T-helper 2 cell treated with Interferon-gamma antibody and Interleukin-4, amounts not matched to agents 100 ng/mL and 5 ng/mL, for 36 hours (primary cell): ENCODE results near the gene CD4. TPM values are rescaled to one million over a fixed set of nuclear protein-coding genes. Genes with fewer than 3 reads are reported as not detected.

Experiments
- intact Hi-C: fragments of 100-400 bp; cut with micrococcal nuclease; formaldehyde crosslinking; loops from one replicate; pipeline ENCODE4 v1.15.1; 2023
- total RNA-seq: library from RNA; stranded (reverse); gene quantifications from 2 replicates; pipeline ENCODE4 v1.2.3, GENCODE V29; 2022

The CD4 gene
- total RNA-seq, 1 donor from 2014 or later = 232 TPM

GRCh38 chr12:6775185-6776174, 13.8 kb upstream of the CD4 start:
- intact Hi-C loops = loop anchor here (5.0 kb wide), 1 partner anchor 168 kb away; the partner anchor contains the start of gene CHD4

DNA sequence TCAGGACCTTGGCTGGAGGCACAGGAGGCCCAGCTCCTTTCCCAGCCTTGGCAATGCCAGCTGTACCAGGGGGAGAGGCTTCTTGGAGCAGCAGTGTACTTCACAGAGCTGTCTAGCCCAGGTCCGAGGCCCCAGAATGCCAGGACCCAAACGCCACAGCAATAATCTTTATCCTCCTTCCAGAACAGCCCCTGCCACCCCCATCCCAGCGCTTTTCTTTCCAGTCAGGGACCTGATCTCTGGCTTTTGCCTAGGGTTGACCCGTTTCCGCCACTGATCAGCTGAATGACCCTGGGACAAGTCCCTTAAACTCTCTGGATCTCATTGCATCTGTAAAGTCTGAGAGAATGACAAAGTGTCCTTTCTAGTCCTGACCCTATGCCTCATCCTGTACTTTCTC, 11.9 kb upstream of the CD4 start:
- intact Hi-C loops = loop anchor here (5.0 kb wide), 1 partner anchor 170 kb away; the partner anchor contains the start of gene CHD4

DNA sequence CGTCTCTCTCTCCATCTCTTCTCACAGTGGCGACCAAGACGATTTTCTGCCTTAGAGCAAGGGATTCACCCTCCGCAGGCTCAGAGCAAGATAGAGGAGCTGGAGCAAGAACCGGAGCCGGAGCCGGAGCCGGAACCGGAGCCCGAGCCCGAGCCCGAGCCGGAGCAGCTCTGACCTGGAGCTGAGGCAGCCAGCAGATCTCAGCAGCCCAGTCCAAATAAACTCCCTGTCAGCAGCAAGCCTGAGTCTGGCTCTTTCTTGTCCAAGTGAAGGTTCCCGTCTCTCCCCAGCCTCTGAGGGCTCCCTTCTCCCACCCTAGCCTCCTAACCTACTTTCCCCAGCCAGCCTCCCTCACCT, 11.1 kb upstream of the CD4 start:
- intact Hi-C loops = loop anchor here (2.0 to 5.0 kb wide), 2 partner anchors 13 to 171 kb away; partner anchors contain the start of gene CHD4

DNA sequence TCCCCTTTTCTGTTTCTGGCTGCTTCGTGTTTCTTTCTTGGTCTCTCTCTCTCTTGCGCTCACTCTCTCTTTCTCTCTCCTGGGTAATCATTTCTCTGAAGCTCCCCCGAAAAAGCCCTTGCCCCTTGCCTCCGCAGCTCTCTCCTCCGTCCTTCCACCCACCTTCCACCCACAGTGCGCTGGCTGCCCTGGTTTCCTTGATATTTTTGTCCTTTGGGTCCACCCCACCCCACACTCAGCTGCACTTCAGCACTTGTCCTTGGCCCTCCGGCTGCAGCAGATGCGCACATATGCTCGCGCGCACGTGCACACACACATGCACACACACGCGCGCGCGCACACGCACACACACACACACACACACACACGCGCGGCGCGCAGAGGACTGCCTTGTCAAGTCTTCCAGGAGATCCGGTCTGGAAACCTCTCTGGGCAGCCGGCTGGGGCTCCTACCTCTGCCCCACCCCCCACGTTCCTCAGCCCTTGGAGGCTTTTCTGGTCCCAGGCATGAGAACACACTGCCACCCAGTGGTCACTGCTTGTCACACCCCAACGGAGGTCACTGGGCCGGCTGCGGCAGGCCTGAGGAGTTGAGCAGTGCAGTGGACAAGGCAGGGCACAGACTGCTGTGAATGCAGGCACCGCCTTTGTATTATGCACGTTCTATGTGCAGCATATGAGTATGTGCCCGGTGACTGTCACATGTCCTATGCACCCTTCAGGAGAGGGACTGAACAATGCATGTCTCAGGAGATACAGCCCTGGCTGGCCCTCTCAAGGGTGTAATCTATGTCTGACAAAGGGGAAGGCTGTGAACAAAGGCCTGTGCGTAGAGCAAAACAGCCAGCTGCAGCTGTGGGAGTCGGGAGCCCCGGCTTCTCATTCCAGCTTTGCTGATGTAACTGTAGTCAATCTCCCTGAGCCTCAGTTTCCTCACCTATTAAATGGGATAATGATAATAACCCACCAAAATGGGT, 10.5 kb upstream of the CD4 start:
- intact Hi-C loops = loop anchor here (1.0 to 5.0 kb wide), 4 partner anchors 10 to 172 kb away; partner anchors contain the start of genes CD4, CHD4 and MLF2

DNA sequence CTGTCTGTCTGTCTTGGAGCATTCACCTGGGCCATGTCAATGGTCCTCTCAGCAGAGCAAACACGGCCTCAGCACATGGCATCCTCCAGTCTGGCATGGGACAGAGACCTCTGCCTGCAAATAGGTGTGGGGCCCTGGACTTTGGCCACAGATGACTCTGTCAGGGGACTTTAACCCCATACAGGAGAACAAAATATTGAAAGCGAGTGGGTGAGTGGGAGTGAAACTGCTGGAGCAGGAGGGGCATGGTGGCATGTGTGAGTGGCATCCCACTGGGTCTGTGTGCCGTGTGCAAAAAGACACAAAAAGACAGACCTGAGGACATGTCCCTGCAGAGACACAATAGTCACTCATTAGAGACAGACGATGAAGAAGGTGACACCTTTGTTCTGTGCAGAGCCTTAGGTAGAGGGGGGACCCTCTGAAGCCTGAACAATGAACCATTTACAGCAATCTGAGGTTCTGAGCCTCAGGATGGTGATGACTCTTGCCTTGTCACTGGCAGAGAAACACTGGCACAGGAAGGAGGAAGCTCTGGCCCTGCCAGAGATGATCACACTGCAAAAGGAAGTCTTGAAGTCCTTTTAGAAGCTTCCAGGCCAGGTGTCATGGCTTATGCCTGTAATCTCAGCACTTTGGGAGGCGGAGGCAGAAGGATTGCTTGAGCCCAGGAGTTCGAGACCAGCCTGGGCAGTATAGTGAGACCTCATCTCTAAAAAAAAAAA, 9.5 kb upstream of the CD4 start:
- intact Hi-C loops = loop anchor here (1.0 to 5.0 kb wide), 4 partner anchors 9 to 173 kb away; partner anchors contain the start of genes CD4, CHD4 and MLF2

GRCh38 chr12:6780573-6780972, 8.8 kb upstream of the CD4 start:
- intact Hi-C loops = no loop called here

GRCh38 chr12:6782119-6782518, 7.2 kb upstream of the CD4 start:
- intact Hi-C loops = no loop called here

DNA sequence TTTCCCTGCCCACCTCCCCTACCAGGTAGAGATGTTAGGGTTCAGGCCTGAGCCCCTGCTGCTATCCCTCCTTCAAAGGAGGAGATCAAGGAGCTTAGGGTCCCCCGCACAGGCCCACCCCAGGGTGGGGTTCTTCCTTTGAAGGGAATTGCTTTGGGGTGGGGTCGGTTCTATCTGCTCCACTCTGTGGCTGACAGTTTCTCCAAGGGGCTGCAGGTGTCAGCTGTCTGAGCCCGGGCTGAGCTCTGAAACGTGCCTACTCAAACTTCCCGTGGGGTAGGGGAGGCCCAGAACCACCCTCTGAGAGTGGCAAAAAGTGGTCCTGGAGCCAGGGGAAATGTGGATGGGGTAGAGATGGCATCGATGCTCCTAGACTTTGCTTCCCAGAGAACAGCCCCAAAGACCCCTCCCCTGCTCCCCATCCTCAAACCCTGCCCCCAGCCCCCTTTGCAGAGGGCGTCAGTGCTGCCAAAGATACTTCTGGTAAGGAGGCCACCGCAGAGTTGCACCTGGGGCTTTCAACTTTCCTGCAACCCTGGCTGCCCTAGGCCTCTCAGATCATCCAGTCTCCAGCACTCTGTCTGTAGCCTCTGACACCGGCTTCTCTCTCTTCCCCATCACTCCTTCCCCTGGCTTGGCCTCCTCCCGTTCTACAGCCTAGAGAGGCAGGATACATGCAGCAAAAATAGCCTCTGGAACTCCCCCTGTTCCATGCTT, 6.3 kb upstream of the CD4 start:
- intact Hi-C loops = no loop called here

DNA sequence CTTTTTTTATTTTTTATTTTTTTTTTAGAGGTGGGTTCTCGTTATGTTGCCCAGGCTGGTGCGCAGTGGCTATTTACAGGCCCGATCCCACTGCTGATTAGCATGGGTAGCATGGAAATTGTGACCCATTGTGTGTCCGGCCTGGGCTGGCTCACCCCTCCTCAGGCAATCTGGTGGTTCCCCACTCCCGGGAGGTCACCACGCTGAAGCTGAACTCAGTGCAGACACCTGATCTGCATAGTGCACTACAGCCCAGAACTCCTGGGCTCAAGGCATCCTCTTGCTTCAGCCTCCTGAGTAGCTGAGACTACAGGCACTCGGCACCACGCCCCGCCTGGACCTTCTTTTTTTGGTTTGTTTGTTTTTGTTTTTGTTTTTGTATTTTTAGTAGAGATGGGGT, 5.5 kb upstream of the CD4 start:
- intact Hi-C loops = no loop called here

- intact Hi-C loops = no loop called here
Measured at GRCh38 chr12:6784296-6784695, 5.0 kb upstream of the CD4 start.

DNA sequence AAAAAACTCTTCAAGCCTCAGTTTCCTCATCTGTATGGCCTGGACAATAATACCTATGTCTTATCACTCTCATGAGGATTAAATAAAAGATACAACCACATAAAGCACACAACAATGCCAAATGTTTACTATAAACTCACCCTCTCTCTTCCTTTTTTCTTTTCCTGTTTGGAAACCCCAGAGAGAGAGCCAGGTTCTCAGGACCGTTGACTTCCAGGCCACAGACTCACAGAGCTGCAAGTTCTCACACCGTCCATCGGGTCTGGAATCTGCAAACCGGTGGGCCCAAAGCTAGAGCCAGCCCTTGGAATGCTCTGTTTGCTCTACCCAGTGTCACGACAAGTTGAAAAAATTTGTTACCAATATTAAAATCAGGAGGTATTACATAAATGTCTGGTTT, 4.6 kb upstream of the CD4 start:
- intact Hi-C loops = no loop called here

DNA sequence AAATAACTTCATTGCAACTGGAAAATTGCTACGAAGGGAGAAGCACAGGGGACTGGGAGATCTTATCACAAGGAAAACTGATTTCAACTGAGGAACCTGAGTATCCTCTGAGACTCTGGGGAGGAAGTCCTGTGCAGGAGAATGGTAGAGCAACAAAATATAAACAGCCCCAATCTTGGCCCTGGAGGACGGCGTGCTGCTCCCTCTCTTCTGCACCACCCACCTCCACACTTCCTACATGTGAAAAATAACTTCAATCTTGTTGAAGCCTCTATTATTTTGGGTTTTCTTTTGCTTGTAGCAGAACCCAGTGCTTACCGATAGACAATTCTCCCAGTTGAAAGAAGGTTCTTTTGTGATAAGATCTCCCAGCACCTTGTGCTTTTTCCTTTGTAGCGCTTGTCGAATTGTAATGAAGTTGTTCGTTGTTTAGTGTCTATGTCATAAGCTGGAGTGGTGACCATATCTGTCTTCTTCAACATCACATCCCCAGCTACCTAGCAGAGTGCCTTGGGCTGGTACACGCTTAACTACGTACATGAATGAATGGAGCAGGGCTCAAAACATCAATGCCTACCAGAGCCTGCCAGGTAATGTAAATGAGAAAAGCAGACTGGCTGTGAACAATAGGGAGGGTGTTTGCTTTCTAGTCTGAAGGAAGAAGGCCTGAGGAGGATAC, 2.8 kb upstream of the CD4 start:
- intact Hi-C loops = no loop called here

DNA sequence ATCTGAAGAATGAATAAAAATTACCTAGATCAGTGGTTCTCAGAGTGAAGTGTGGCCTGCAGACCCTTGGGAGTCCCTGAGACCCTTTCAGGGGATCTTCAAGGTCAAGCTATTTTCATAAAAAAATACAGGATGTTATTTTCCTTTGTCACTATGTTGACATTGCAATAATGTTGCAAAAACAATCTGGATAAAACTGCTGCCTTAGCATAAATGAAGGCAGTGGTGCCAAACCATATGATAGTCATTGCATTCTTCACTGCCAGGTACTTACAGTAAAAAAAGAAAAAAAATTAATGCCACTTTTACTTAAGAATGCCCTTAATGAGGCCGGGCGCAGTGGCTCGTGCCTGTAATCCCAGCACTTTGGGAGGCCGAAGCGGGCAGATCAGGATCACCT, 2.0 kb upstream of the CD4 start:
- intact Hi-C loops = no loop called here

DNA sequence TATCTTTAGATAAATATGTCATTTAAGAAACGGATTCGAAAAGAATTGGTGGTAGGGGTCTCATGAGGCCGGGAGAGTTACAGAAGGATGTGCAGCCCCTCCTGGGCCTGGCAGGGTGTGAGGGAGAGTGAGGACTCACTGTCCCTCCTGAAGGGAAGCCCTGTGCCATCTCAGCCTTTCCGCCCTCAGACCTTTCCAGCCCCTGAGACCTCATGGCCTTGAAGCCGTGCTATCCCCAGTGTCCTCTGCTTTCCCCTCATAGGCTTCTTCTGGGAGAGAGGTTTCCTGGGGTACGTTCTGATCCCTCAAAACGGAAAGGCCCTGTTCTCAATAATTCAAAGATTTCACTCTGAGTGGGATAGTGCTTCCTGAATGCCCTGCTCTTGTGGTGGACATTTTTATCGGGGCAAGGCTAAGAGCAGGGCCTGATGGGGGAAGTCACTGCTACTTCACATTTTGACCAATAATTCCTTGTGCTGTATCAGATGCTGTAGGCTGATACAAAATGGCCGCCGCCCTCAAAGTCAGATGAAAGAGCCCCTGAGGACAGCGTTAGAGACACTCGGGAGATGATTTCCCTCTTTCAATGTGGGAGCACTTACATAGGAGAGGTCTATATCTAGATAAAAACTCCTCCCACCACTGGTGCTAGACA, 1.3 kb downstream of the CD4 start:
- intact Hi-C loops = loop anchor here (5.0 kb wide), 3 partner anchors 37 to 233 kb away; partner anchors contain the start of genes IFFO1, P3H3 and PIANP

GRCh38 chr12:6791931-6792520, 2.7 kb downstream of the CD4 start:
- intact Hi-C loops = loop anchor here (5.0 kb wide), 3 partner anchors 35 to 235 kb away; partner anchors contain the start of genes IFFO1, P3H3 and PIANP

- intact Hi-C loops = loop anchor here (5.0 kb wide), 3 partner anchors 35 to 235 kb away; partner anchors contain the start of genes IFFO1, P3H3 and PIANP
Measured at GRCh38 chr12:6792522-6793201, 3.3 kb downstream of the CD4 start.

DNA sequence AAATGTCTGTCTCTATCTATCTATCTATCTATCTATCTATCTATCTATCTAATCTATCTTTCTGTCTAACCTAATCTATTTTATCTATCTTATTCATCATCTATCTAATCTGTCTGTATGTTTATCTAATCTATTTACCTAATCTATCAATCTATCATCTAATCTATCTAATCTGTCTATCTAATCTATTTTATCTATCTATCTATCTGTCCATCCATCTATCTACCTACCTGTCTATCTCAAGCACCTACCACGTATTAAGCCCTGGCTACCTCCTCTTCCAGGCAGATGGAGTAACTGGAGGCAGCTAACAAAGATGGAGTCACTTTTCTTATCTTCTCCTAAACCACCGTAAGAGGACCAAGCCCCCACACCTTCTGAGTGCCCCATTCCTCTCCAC, 5.8 kb downstream of the CD4 start:
- intact Hi-C loops = no loop called here

DNA sequence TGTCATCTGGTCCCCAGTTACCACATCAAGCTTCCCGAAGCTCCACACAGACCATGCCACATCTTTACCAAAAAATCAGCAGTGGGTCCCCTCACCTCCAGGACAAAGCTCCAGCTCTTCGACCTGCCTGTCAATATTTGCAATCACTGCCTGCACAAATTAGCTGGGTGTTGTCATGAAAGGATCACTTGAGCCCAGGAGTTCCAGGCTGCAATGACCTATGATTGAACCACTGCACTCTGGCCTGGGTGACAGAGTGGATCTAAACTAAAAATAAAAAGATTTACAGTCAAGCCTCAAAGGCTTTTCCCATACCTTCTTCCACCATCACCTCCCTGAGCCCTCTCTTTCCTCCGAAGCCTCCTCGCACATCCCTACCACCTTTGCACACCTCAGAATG, 7.2 kb downstream of the CD4 start:
- intact Hi-C loops = no loop called here
